ENCODE data around the gene PRKG2. TPM values are rescaled to one million over a fixed set of nuclear protein-coding genes. Genes with fewer than 3 reads are reported as not detected.

PRKG2 gene
- total RNA-seq, 1 donor from 2014 or later, result 0.43 TPM

- no peak for DNase-seq (ENCODE audit: low spot score)
- no peak overlapping the region for H3K27ac Mint-ChIP-seq
- H3K36me3 Mint-ChIP-seq (ENCODE audit: low read depth), result no peaks in the 10 kb centered on the region
Measured at GRCh38 chr4:81058621-81059020, 156.4 kb downstream of the PRKG2 start.

GRCh38 chr4:81052119-81053068, 162.6 kb downstream of the PRKG2 start:
- intact Hi-C loops (cut with micrococcal nuclease), result no loop called here
- DNase-seq (ENCODE audit: low spot score), result no peak
- Mint-ChIP-seq H3K4me3 (ENCODE audit: low read depth) (no peak overlapping the region), H3K9me3 (no peaks in the 10 kb centered on the region), H3K27me3 (ENCODE audit: low read depth) (peaks cover 11% of the 10 kb centered on the region), H3K27ac (no peak overlapping the region), H3K36me3 (ENCODE audit: low read depth) (no peaks in the 10 kb centered on the region), H3K4me1 (ENCODE audit: low read depth) (no peaks in the 10 kb centered on the region)

More at GRCh38 chr4:81058621-81059020, 156.4 kb downstream of the PRKG2 start:
- Mint-ChIP-seq H3K4me1 (ENCODE audit: low read depth) (no peaks in the 10 kb centered on the region), H3K4me3 (ENCODE audit: low read depth) (no peak overlapping the region), H3K27me3 (ENCODE audit: low read depth) (peaks cover 4% of the 10 kb centered on the region), H3K9me3 (no peaks in the 10 kb centered on the region)
- intact Hi-C loops (cut with micrococcal nuclease), result no loop called here

- no peaks in the 10 kb centered on the region for H3K9me3 Mint-ChIP-seq
- H3K4me3 Mint-ChIP-seq (ENCODE audit: low read depth), result no peak overlapping the region
- H3K4me1 Mint-ChIP-seq (ENCODE audit: low read depth), result no peaks in the 10 kb centered on the region
- intact Hi-C loops (cut with micrococcal nuclease), result no loop called here
- peaks cover 9% of the 10 kb centered on the region for H3K27me3 Mint-ChIP-seq (ENCODE audit: low read depth)
- no peaks in the 10 kb centered on the region for H3K36me3 Mint-ChIP-seq (ENCODE audit: low read depth)
- DNase-seq (ENCODE audit: low spot score), result no peak
- no peak overlapping the region for H3K27ac Mint-ChIP-seq
Measured at GRCh38 chr4:81049907-81050306, 165.1 kb downstream of the PRKG2 start.

GRCh38 chr4:81049330-81049729, 165.7 kb downstream of the PRKG2 start:
- intact Hi-C loops (cut with micrococcal nuclease), result no loop called here
- no peaks in the 10 kb centered on the region for H3K4me1 Mint-ChIP-seq (ENCODE audit: low read depth)
- no peak overlapping the region for H3K27ac Mint-ChIP-seq
- no peak overlapping the region for H3K4me3 Mint-ChIP-seq (ENCODE audit: low read depth)
- DNase-seq (ENCODE audit: low spot score), result no peak
- no peaks in the 10 kb centered on the region for H3K36me3 Mint-ChIP-seq (ENCODE audit: low read depth)
- no peaks in the 10 kb centered on the region for H3K9me3 Mint-ChIP-seq
- H3K27me3 Mint-ChIP-seq (ENCODE audit: low read depth), result peaks cover 11% of the 10 kb centered on the region

GRCh38 chr4:81042578-81043365, 172.2 kb downstream of the PRKG2 start:
- no peak for DNase-seq (ENCODE audit: low spot score)
- intact Hi-C loops (cut with micrococcal nuclease), result loop anchor here (5.0 kb wide), 1 partner anchor 675 kb away; no protein-coding TSS in a partner anchor
- Mint-ChIP-seq H3K9me3 (no peaks in the 10 kb centered on the region), H3K27me3 (ENCODE audit: low read depth) (peaks cover 11% of the 10 kb centered on the region), H3K27ac (no peak overlapping the region), H3K4me1 (ENCODE audit: low read depth) (no peaks in the 10 kb centered on the region), H3K4me3 (ENCODE audit: low read depth) (no peak overlapping the region), H3K36me3 (ENCODE audit: low read depth) (no peaks in the 10 kb centered on the region)

- DNase-seq (ENCODE audit: low spot score), result no peak
- no peak overlapping the region for H3K27ac Mint-ChIP-seq
- H3K36me3 Mint-ChIP-seq (ENCODE audit: low read depth), result no peaks in the 10 kb centered on the region
- intact Hi-C loops (cut with micrococcal nuclease), result loop anchor here (5.0 kb wide), 1 partner anchor 673 kb away; no protein-coding TSS in a partner anchor
- no peaks in the 10 kb centered on the region for H3K4me1 Mint-ChIP-seq (ENCODE audit: low read depth)
- H3K27me3 Mint-ChIP-seq (ENCODE audit: low read depth), result peaks cover 14% of the 10 kb centered on the region
- no peaks in the 10 kb centered on the region for H3K9me3 Mint-ChIP-seq
- no peak overlapping the region for H3K4me3 Mint-ChIP-seq (ENCODE audit: low read depth)
Measured at GRCh38 chr4:81040012-81040659, 174.9 kb downstream of the PRKG2 start.

GRCh38 chr4:81039351-81039972, 175.6 kb downstream of the PRKG2 start:
- no peaks in the 10 kb centered on the region for H3K9me3 Mint-ChIP-seq
- no peak overlapping the region for H3K27ac Mint-ChIP-seq
- no peaks in the 10 kb centered on the region for H3K4me1 Mint-ChIP-seq (ENCODE audit: low read depth)
- no peak for DNase-seq (ENCODE audit: low spot score)
- intact Hi-C loops (cut with micrococcal nuclease), result loop anchor here (10.0 kb wide), 1 partner anchor 775 kb away; the partner anchor contains the start of gene FGF5
- H3K36me3 Mint-ChIP-seq (ENCODE audit: low read depth), result no peaks in the 10 kb centered on the region
- H3K4me3 Mint-ChIP-seq (ENCODE audit: low read depth), result no peak overlapping the region
- peaks cover 11% of the 10 kb centered on the region for H3K27me3 Mint-ChIP-seq (ENCODE audit: low read depth)

- no peaks in the 10 kb centered on the region for H3K36me3 Mint-ChIP-seq (ENCODE audit: low read depth)
- H3K27ac Mint-ChIP-seq, result no peak overlapping the region
- intact Hi-C loops (cut with micrococcal nuclease), result loop anchor here (10.0 kb wide), 1 partner anchor 774 kb away; the partner anchor contains the start of gene FGF5
- H3K4me3 Mint-ChIP-seq (ENCODE audit: low read depth), result no peak overlapping the region
- H3K27me3 Mint-ChIP-seq (ENCODE audit: low read depth), result peaks cover 18% of the 10 kb centered on the region
- no peak for DNase-seq (ENCODE audit: low spot score)
- no peaks in the 10 kb centered on the region for H3K9me3 Mint-ChIP-seq
- H3K4me1 Mint-ChIP-seq (ENCODE audit: low read depth), result no peaks in the 10 kb centered on the region
Measured at GRCh38 chr4:81038636-81039350, 176.2 kb downstream of the PRKG2 start.

Other genes starting within 250 kb of the PRKG2 start
- not detected in 2 replicates for gene BMP3, start 184.5 kb downstream of the PRKG2 start, total RNA-seq

All from activated T-helper 2 cell treated with anti-CD3 and anti-CD28 coated beads, Interferon-gamma antibody, Interleukin-2, Interleukin-4, amounts not matched to agents 10 μg/mL and 5 μg/mL and 100 μg/mL, durations not matched to agents 14 hours and 24 hours and 36 hours (primary cell).